HCT116 (cell line): ENCODE data around the gene NCBP3.

Source experiments
- EZH2phosphoT487 ChIP-seq: fragments of 200-600 bp; IDR thresholded peaks from 2 replicates; pipeline ENCODE4 v1.6.1; 2018; ENCODE audit warnings: antibody characterized with exemption, borderline replicate concordance
- JUND ChIP-seq: IDR thresholded peaks from 2 replicates; pipeline ENCODE4 v1.6.1; 2012
- POLR2A ChIP-seq: IDR thresholded peaks from 2 replicates; pipeline ENCODE4 v1.7.0; 2011; ENCODE audit warnings: borderline replicate concordance; ENCODE audit not compliant: insufficient read depth, insufficient read length; ENCODE audit errors: extremely low read depth
- RAD21 ChIP-seq: IDR thresholded peaks from 2 replicates; pipeline ENCODE4 v1.6.1; 2012; ENCODE audit warnings: low read depth, mild to moderate bottlenecking
- YY1 ChIP-seq: IDR thresholded peaks from 2 replicates; pipeline ENCODE4 v1.6.1; 2011; ENCODE audit warnings: low read length, low read depth, moderate library complexity, mild to moderate bottlenecking; ENCODE audit not compliant: insufficient replicate concordance; ENCODE audit errors: extremely low read depth
- TF ChIP-seq, protein P1 (sequence below), 3 experiments: fragments of 200-600 bp in 1 of 3; sonication (generic) in 1 of 3; IDR thresholded peaks in 2 of 3; conservative IDR thresholded peaks in 1 of 3; 2 replicates each; pipeline ENCODE4 v1.5.1; 2012 to 2017; ENCODE audit warnings: low read depth in 2 of 3, low read length in 2 of 3, antibody characterized with exemption in 1 of 3, borderline replicate concordance in 1 of 3, control low read depth in 1 of 3, mild to moderate bottlenecking in 1 of 3, mixed read lengths in 1 of 3, mixed run types in 1 of 3, moderate library complexity in 1 of 3; ENCODE audit not compliant: insufficient read depth in 1 of 3
- TF ChIP-seq, protein P2 (sequence below): IDR thresholded peaks from 2 replicates; pipeline ENCODE4 v1.6.1; 2012; ENCODE audit warnings: low read depth

DNA sequence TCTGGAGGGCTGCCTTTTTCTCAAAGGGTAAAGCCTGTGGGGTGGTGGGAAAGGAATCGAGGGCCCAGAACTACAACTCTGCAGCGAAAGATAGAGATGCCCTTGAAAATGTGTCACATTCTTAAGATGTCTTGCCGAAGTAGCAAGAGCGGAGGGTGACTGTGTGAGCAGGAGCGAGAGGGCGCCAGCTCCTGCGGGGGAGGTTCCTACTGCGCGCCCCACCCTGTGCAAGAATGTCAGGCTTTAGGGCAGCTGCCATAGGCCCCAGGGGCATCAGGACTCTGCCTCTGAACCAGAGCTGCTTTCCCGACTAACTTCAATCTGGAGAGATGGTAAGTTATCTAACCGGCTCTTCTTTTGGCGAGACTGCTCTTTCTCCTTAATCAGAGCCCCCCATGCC lies 33.3 kb downstream of the NCBP3 start:
- TF ChIP-seq, protein P1, sequence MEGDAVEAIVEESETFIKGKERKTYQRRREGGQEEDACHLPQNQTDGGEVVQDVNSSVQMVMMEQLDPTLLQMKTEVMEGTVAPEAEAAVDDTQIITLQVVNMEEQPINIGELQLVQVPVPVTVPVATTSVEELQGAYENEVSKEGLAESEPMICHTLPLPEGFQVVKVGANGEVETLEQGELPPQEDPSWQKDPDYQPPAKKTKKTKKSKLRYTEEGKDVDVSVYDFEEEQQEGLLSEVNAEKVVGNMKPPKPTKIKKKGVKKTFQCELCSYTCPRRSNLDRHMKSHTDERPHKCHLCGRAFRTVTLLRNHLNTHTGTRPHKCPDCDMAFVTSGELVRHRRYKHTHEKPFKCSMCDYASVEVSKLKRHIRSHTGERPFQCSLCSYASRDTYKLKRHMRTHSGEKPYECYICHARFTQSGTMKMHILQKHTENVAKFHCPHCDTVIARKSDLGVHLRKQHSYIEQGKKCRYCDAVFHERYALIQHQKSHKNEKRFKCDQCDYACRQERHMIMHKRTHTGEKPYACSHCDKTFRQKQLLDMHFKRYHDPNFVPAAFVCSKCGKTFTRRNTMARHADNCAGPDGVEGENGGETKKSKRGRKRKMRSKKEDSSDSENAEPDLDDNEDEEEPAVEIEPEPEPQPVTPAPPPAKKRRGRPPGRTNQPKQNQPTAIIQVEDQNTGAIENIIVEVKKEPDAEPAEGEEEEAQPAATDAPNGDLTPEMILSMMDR (IDR thresholded peaks at IDR 0.05 in 2 of 3, conservative IDR thresholded peaks at IDR 0.05 in 1 of 3; ENCODE audit: borderline replicate concordance in 1 of 3, insufficient read depth in 1 of 3, low read depth in 2 of 3, low read length in 2 of 3), result no peak
- no peak for TF ChIP-seq YY1
- TF ChIP-seq EZH2phosphoT487, result no peak
- TF ChIP-seq, protein P2, sequence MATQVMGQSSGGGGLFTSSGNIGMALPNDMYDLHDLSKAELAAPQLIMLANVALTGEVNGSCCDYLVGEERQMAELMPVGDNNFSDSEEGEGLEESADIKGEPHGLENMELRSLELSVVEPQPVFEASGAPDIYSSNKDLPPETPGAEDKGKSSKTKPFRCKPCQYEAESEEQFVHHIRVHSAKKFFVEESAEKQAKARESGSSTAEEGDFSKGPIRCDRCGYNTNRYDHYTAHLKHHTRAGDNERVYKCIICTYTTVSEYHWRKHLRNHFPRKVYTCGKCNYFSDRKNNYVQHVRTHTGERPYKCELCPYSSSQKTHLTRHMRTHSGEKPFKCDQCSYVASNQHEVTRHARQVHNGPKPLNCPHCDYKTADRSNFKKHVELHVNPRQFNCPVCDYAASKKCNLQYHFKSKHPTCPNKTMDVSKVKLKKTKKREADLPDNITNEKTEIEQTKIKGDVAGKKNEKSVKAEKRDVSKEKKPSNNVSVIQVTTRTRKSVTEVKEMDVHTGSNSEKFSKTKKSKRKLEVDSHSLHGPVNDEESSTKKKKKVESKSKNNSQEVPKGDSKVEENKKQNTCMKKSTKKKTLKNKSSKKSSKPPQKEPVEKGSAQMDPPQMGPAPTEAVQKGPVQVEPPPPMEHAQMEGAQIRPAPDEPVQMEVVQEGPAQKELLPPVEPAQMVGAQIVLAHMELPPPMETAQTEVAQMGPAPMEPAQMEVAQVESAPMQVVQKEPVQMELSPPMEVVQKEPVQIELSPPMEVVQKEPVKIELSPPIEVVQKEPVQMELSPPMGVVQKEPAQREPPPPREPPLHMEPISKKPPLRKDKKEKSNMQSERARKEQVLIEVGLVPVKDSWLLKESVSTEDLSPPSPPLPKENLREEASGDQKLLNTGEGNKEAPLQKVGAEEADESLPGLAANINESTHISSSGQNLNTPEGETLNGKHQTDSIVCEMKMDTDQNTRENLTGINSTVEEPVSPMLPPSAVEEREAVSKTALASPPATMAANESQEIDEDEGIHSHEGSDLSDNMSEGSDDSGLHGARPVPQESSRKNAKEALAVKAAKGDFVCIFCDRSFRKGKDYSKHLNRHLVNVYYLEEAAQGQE, result no peak
- TF ChIP-seq RAD21, result no peak
- no peak for TF ChIP-seq JUND
- TF ChIP-seq POLR2A, result no peak
